SHP77 (cell line): ENCODE results near the gene FNBP1.

ENCODE experiments used
- DNase-seq, 2 experiments: peaks; one replicate each; lab custom pipeline; 2025; lab: John Stamatoyannopoulos, UW

FNBP1 gene

GRCh38 chr9:129854588-129855110 is 188.3 kb downstream of the FNBP1 start:
- no peak for DNase-seq

DNA sequence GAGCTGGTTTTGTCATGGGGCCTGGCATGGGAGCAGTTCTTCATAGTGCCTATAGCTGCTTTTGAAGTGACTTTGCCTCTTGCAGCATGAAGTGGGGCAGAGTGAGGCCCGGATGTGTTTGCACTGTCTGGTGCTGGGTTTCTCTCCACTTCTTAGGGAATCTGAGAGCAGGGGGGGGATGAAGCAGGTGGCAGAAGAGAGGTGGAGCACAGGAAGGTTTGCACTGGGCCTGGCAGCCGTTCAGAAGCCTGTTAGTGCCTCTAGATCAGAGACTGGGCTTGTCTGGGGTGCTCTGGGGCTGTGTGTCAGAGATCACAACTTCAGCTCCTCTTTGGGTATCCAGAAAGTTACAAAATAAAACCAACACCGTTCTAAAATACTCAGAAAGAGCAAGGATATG is 189.4 kb downstream of the FNBP1 start:
- no peak for DNase-seq

DNA sequence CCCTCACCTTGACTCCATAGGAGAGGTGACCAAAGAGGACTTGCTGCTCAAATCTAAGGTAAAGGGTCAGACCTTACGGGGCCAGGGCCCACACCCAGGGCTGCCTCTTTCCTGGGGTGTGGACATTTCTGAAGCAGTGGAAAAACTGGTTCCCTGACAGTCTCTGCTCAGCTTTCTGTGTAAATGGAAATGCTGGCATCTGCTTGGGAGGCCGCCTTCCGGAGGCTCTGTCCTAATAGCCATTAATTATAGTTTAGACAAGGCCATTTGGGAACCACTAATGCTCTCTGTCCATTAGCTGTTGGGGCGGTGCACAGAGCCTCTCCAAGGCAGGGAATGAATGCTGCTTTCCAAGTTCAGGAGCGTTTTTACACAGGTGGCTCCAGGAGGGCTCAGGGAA is 190.4 kb downstream of the FNBP1 start:
- no peak for DNase-seq

DNA sequence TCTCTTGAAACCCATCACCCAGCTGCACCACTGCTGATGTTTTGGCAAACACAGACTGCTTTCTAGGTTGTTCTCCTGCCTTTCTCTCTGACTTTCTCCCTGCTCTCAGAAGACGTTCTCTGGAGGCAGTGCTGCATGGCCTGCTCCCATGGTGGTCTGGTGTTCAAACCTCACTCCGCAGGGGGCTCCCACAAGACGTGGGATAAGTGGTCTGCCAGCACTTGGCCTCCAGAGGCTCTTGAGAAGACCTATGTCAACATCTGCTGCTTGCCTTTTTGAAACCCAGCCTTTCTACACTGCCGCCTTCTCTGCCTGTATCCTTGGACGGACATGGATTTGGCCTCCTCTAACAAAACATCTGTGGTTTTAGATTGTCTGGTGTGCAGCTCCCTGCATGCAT is 191.2 kb downstream of the FNBP1 start:
- DNase-seq, result no peak

GRCh38 chr9:129850821-129851550 is 192.0 kb downstream of the FNBP1 start:
- no peak for DNase-seq

GRCh38 chr9:129849901-129850300 is 193.1 kb downstream of the FNBP1 start:
- DNase-seq, result no peak

- no peak for DNase-seq
Measured at GRCh38 chr9:129848712-129849441, 194.1 kb downstream of the FNBP1 start.

GRCh38 chr9:129845373-129845772 is 197.6 kb downstream of the FNBP1 start:
- DNase-seq, result no peak

DNA sequence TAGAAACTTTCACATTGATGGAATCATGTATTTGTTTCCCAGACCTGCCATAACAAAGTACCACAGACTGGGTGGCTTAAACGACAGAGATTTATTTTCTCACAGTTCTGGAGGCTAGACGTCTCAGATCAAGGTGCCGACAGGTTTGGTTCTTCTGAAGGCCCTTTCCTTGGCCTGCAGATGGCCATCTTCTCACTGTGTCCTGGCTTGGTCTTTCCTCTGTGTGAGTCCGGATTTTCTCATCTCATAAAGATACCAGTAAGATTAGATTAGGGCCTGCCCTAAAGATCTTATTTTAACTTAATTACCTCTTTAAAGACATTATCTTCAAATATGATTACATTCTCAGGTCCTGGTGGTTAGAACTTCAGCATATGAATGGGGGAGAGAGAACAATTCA is 201.9 kb downstream of the FNBP1 start:
- no peak for DNase-seq

DNA sequence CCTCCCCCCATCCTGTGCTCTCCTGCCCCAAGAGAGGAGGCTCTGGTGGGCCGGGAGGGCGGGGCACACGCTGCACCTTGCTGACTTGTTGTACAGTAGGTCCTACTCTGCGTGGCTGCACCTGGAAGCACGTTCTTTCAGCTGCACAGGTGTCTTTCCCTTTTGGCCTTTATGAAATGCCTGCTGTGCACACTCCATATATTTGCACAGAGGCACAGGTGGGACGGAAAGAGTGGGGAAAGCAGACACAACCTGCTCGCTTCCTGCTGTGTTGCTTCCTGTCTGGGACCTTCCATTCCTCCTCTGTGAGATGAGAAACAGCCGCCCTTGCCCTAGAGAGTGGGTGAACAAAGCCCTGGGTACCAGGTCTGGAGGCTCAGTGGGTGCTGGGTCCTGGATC is 203.0 kb downstream of the FNBP1 start:
- peak; percentile 61 to 71 for DNase-seq

DNA sequence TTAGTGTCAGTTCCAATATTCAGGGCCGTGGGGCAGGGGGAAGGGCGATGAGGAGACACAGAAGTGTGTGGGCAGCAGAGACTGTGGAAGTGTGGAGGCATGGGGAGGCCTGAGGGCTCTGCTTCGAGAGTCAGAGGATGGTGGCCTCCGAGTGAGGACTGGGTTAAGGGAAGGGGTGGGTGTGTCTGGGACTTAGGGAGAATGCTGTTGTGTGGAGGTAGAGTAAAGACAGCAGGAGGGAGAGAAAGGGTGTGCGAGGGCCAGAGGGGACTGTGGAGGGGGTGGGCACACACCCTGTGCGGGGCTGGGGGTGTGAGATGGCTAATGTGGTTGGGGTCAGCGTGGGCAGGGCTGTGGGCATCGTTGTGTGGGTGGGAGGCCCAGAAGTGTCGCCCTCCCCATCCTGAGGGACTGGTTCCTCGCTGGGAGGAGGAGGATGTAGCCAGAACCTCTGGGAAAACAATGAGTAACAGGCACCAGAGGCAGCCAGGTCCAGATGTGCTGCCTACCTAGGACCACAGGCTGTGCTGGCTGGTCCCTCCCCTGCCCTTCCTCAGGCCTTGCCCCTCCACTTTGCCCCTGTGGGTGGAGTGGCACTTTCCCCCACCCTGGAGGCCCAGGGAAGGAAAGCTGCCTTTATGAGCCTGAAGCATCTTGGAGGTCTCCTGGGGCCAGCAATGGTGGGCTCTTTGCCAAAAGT is 203.5 kb downstream of the FNBP1 start:
- no peak for DNase-seq

- no peak for DNase-seq
Measured at GRCh38 chr9:129838707-129839259, 204.2 kb downstream of the FNBP1 start.
